ENCODE measurements around the gene SAMD5.
"Not testable (repeated sequence)": the region's sequence is repeated elsewhere in the genome, so short reads cannot be mapped to it uniquely, and the experiment has no call there.

The SAMD5 gene

DNA sequence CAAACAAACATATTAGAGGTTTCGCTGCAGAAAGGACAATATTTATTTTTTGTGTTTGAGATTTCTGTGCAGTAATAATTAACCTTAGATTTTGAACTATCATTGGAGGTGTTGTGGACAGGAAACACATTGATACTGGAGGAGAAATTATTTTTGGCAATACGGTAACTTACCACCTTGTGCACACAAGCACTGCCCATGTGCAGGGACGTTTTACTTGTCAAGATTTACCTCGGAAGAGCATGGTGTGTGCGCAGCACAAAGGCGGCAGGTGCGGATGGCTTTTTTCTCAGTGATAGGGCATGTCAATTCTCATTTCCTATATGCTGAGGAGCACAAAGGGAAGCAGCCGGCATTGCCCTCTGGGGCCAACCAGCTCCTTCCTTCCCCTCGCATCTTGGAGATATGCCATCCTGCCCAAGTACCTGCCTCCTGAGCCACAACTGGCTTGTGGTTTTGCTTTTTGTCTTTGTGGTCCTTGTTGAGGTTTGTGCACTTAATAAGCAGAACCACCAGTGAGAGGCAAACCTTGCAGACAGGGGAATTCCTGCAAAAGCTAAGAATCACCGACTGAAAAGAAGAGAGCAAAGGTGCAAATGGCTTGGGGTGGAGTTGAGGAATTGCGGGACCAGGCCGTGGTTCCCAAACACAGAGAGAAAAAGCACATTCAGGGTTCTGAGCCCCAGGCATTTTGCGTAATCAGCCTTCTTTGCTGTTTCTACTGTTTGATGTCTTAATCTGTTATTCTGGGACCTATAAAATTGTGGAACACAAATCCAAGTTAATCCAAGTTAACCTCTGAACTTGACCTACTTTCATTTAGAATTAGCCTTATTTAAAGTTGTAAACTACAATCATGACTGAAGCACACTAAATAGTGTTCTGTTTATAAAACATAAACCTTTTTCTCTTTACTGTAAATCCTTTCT is 21.9 kb downstream of the SAMD5 start:
- no peak for DNase-seq

GRCh38 chr6:147531321-147531720 is 22.8 kb downstream of the SAMD5 start:
- DNase-seq: no peak

GRCh38 chr6:147534116-147534860 is 25.8 kb downstream of the SAMD5 start:
- DNase-seq: no peak

DNA sequence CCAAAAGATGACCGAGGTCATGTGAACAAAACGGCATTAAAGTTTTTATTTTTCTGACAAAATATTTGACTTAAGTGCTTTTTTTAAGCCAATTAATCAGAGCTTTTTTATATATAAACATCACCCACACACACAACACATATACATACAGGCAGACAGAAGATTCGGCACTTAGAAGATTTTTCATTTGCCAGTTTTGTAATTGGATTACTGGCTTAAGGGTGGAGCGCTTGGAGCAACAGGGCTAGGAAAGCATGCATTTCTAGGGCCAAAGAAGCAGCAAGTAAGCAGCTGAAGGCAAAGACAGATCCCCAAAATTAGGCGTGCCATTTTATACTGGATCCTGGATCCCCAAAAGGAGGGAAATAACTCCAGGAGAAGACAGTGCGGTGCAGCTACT is 30.3 kb downstream of the SAMD5 start:
- DNase-seq: no peak

DNA sequence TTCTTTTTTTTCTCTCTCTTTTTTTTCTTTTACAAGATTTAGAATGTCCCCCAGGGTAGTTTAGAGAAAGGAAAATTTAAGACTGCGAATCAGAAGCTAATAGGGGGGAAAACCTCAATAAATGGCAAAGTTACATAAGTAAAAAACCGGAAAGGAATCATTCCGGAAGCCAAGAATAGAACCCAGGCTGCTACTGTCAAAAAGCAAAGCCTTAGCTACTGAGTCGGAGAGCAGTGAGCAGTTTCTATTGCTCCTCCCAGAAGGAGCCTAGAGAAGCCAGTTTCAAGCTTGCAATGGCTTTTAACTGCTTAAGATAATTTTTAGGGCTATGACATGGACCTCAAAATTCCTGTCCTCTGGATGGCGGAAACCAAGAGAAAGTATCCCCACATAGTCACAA is 31.6 kb downstream of the SAMD5 start:
- no peak for DNase-seq

DNA sequence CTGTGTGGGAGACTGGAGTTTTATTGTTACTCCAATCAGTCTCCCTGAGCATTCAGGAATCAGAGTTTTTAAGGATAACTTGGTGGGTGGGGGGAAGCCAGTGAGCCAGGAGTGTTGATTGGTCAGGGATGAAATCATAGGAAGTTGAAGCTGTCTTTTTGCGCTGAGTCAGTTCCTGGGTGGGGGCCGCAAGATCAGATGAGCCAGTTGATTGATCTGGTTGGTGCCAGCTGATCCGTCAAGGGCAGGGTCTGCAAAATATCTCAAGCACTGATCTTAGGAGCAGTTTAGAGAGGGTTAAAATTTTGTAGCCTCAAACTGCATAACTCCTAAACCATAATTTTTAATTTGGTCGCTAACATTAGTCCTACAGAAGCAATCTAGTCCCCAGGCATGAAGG is 33.9 kb downstream of the SAMD5 start:
- DNase-seq: not testable (repeated sequence)

- no peak for DNase-seq
Observed at GRCh38 chr6:147544420-147544819, 35.9 kb downstream of the SAMD5 start.

- no peak for DNase-seq
Observed at GRCh38 chr6:147546501-147547368, 38.2 kb downstream of the SAMD5 start.

DNA sequence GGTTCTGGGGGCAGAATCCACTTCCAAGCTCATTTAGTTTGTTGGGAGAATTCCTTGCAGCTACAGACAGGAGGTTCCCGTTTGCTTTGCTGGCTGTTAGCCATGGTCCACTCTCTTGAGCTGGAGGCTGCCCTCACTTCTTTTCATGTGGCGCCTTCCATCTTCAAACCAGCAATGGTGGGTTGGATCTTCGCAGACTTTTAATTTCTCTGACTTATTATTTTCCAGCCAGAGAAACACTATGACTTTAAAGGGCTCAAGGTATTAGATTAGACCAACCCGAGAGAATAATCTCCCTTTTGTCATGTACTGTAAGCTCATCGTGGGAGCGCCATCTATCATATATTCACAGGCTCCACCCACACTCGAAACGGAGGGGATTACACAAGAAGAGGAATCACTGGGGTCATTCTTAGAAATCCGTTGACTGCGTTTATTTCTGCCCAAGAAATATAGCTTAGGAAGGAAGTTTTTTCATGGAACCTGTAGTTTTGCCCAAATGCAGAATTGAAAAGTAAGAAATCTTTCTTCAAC is 38.9 kb downstream of the SAMD5 start:
- no peak for DNase-seq

DNA sequence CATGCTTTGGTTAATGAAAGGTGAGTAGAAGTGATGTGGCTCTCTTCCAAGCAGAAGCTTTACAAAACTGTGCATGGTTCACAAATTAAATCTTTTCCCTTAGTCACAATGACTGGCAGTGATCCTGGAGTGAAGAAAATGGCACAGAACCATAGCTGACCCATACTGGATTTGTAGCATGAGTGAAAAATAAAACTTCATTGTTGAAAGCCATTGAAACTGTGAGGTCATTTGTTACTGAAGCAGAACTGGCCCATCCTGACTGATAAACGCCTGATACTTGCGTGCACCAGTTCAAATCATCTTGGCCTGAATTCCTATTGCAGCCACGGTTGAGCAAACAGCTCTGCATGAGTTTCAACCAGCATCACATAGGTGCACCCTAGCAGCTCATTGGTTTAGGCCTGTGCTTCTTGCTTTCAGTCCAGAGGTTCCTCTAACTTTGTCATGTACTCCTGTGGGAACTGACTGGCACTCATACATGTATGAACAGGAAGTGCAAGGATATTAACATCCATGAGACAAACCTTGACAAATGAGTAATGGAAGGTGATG is 40.5 kb downstream of the SAMD5 start:
- no peak for DNase-seq

DNA sequence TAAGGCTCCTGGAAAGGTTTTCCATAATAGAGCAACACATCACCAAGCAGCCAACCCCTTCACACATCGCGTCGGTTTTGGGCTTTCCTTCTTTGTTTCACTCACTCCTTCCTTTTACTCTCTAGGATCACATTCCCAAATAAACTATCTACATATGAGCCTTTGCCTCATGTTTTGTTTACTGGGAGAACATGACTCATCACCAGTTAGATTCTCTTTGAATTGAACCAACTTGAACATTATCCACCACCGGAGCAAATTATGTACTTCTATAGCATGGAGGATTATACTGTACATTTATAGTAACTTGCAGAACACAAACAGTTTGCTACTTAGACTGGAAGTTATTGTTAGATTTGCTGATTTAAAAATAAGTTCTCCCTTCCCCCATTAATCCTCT is 41.0 kb downstream of the SAMD5 start:
- no peak for DNase-seq

DNA sequence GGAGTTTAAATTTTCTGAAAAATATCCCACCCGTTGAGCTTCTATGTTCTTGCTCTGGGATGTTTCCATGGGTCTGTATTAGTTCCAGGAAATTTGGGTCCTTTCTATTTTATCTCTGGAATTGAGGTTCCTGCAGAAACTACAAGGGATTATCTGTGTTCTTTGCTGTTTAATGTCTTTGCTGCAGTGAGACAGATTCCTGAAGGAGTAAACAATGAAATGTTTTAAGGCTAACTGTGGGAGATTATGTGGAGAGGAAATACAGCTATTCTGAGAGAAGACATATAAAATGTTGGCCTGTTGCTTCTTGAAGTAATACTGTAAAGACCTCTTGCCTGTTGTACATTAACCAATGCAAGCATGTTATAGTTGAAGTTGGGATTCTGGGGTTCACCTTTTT is 43.5 kb downstream of the SAMD5 start:
- no peak for DNase-seq

- no peak for DNase-seq
Observed at GRCh38 chr6:147553099-147553498, 44.6 kb downstream of the SAMD5 start.

DNA sequence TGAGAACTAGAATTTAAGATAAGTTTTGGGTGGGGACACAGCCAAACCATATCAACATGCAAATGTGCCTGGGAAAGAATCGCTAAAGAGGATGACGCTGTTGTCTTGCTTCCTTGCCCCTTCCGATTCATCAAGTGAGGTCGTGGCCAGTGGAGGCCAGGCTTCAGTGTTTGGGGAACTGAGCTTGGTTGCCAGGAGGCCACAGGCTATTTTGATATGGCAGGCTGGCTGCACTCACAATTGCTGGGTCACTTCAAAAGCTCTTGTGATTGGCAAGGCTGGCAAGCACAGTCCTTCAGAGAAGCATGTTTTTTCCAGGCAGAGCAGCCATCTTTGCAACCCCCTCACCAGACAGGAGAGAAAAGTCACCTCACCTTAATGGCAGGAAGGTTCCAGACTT is 45.8 kb downstream of the SAMD5 start:
- DNase-seq: no peak

DNA sequence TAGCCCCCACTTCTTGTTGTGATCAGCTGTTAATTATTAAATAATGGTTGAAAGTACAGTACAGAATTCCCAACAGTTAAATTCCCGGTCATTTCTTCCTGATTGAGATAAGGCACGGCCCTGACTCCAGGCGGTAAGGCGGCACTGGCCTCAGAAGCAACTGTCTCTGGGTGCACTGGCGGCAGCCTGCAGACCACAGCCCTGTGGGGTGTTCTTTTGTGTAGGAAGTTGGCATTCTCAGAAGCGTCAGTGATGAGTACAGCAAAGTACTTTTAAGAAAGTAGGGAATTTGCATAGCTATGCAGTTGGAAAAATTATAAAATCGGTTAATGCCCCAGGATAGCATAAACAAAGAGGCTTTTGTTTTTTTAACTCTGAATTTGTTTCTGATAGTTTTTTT is 50.5 kb downstream of the SAMD5 start:
- DNase-seq: no peak

DNA sequence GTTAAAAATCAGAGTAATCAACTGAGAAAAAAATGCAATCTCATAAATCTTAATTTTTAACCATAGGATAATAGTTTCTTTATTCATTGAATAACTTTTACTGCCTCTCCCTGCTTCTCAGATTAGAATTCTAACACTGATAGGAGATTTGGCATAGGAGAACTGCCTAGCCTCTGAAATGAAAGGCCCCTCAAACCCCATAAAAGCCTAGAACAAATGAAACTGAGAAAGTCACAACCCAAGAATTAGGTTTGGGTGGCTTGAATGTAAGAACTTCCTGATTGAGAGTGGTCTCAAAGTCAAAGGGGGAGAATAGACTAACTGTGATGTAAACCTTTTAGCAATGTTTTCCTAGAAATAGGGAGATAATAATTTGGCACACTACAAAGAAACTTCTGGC is 52.2 kb downstream of the SAMD5 start:
- DNase-seq: no peak

GRCh38 chr6:147561726-147562125 is 53.2 kb downstream of the SAMD5 start:
- DNase-seq: peak; percentile 84

DNA sequence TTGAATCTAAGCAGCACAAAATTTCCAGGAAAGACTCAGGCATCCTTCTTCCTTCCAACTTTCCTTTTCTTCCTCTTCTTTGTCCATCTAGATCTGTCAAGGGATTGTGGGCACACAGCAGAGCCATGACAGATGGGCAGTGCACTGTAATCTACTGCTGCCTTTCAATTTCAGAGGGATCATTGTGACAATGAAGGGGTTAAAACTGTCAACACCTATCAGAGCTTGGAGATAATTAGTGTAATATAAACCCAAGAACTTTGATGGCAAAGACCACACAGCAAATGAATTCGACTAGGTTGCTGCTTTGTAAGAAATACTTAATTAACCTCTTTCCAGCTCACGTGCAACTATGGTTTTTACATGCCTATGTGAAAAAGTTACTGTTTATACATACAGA is 55.0 kb downstream of the SAMD5 start:
- peak; percentile 71 for DNase-seq

DNA sequence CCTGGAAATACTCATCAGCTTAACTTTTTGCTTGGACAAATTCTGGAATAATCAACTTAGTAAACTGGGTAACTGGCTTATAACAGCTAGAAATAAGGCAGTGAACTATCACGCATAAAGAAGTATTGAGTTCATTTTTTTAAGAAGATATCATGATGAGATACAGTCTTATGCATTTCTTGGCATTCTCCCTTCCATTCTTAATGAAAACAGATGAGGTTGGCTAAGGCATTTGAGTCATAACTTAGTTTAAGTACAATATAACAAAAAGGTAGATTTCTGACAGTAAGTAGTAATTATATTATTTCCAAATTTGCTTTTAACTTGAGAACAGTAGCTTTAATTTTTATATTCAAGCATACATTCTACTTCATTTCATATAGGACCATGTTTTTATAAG is 56.1 kb downstream of the SAMD5 start:
- DNase-seq: no peak

DNA sequence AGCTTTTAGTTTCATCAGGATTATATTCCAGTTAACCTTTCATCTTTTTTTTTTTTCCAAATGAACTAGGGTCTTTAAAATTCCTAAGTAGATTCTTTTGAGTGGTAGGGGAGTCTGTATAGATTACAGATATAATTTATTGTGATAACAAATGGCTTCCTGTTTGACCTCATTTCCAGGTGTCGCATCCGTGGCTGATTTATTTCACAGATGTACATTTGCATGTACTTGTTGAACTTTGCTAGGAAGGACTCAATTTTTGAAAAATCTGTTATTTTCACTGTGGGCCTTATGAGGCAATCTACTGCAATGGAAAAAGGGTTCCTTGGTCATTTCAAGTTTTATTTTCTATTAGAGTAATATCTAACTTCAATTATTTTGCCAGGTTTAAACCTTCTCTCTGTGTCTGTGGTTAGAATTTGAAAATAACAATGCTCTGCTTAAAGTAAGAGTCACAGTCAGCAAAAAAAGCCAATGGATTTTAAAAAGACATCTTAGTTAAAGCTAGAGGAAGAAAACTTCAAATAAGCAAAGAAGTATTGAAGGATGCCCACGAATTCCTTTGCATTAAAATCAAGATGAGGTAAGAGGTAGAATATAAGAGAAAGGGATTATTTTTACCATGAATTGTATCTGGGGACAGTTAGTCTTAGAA is 57.9 kb downstream of the SAMD5 start:
- no peak for DNase-seq

GRCh38 chr6:147567141-147567805 is 58.8 kb downstream of the SAMD5 start:
- no peak for DNase-seq

- DNase-seq: no peak
Observed at GRCh38 chr6:147569788-147570187, 61.3 kb downstream of the SAMD5 start.
